ENCODE data around the gene RNF43.

GRCh38 chr17:58402047-58402446 is 15.3 kb downstream of the RNF43 start:
- TF ChIP-seq CTCF (IDR thresholded peaks at IDR 0.05 in 2 of 3, conservative IDR thresholded peaks at IDR 0.05 in 1 of 3; ENCODE audit: borderline replicate concordance in 1 of 3, insufficient read depth in 1 of 3, low read depth in 2 of 3, low read length in 2 of 3) (no peak), ELF1 (IDR thresholded peaks at IDR 0.05; ENCODE audit: borderline replicate concordance, low read depth) (no peak; the same call in 1 of the 2 replicates), ZBTB33 (IDR thresholded peaks at IDR 0.05; ENCODE audit: extremely low read depth, insufficient replicate concordance, low read length) (no peak), POLR2AphosphoS5 (IDR thresholded peaks at IDR 0.05; ENCODE audit: low read depth, low read length) (peak; percentile 34; the same call in 1 of the 2 replicates), REST (IDR thresholded peaks at IDR 0.05; ENCODE audit: low read depth) (no peak), POLR2A (IDR thresholded peaks at IDR 0.05; ENCODE audit: borderline replicate concordance, extremely low read depth, insufficient read depth, insufficient read length) (no peak), CBX3 (IDR thresholded peaks at IDR 0.05; ENCODE audit: low read depth) (peak; percentile 59; the same call in 1 of the 2 replicates), SRF (IDR thresholded peaks at IDR 0.05; ENCODE audit: low read depth) (0 out of 2 replicates have a peak, but pooled peaks have one; percentile 44), EZH2 (IDR thresholded peaks at IDR 0.05) (no peak), ZFX (IDR thresholded peaks at IDR 0.05) (no peak), EZH2phosphoT487 (IDR thresholded peaks at IDR 0.05; ENCODE audit: borderline replicate concordance) (no peak), EGR1 (IDR thresholded peaks at IDR 0.05; ENCODE audit: low read depth) (0 out of 2 replicates have a peak, but pooled peaks have one; percentile 28), YY1 (IDR thresholded peaks at IDR 0.05; ENCODE audit: extremely low read depth, insufficient replicate concordance, low read depth, low read length) (no peak)
- TF ChIP-seq, protein P1, sequence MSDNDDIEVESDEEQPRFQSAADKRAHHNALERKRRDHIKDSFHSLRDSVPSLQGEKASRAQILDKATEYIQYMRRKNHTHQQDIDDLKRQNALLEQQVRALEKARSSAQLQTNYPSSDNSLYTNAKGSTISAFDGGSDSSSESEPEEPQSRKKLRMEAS (IDR thresholded peaks at IDR 0.05): no peak; the same call in none of the 2 replicates
